HL-60/S4 (cell line): ENCODE measurements around the gene LITAF.

ENCODE experiments used
- in situ Hi-C: fragments of 300-500 bp; cut with MboI; formaldehyde crosslinking; loops from 2 replicates; pipeline ENCODE4 v1.14.3; 2022; ENCODE audit warnings: low sequenced_read_pairs

LITAF gene

GRCh38 chr16:11554053-11554452 is 32.7 kb downstream of the LITAF start:
- in situ Hi-C loops: no loop called here

GRCh38 chr16:11553371-11553770 is 33.3 kb downstream of the LITAF start:
- in situ Hi-C loops: no loop called here

DNA sequence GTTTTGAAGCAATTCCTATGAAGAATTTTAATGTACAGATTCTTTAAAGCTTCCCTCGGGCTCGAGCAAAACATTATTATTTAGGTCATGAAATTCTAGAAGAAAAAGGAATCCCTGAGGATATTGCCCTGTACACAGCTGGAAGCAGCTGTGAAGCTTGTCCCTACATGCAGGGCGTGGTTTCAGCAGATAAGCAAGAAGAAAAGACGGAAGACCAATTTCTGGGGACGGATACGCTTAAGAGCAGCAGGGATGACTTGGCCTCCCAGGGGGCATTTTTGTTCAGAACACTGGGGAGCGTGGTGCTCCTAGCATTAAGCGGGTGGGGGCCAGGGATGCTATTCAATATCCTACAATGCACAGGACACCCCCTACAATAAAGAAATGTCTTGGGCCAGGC is 34.3 kb downstream of the LITAF start:
- in situ Hi-C loops: no loop called here

- in situ Hi-C loops: no loop called here
Measured at GRCh38 chr16:11551842-11552241, 34.9 kb downstream of the LITAF start.

DNA sequence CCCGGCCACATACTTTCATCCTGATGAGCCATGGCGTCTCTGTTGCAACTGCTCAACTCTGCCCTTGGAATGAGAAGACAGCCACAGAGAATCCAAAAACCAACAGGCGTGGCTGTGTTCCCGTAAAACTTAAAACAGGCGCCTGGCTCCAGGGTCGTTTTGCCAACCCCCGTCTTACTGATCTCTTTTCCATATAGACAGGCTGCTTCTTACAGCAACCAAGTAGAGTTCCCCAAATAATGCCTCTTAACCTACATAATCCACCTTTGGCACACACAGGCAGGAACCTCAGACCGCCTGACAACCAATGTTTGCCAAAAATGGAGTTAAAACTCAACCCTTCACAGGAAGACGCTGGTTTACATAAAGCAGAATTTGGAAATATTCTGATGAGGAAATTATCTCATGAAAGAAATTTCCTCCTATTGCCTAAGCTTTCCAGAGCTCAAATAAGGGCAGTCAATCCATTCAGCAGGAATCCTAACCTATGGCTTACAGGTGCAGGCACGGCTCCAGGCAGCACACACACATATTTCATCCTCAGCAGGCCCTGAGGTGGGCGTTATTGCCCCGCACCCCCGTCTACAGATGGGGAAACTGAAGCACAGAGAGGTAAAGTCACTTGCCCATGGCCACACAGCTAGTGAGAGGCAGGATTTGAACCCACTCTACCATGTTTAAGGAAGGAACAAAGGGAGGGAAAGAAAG is 35.8 kb downstream of the LITAF start:
- in situ Hi-C loops: no loop called here

GRCh38 chr16:11547118-11547916 is 39.4 kb downstream of the LITAF start:
- in situ Hi-C loops: no loop called here

GRCh38 chr16:11546608-11547061 is 40.1 kb downstream of the LITAF start:
- in situ Hi-C loops: no loop called here

DNA sequence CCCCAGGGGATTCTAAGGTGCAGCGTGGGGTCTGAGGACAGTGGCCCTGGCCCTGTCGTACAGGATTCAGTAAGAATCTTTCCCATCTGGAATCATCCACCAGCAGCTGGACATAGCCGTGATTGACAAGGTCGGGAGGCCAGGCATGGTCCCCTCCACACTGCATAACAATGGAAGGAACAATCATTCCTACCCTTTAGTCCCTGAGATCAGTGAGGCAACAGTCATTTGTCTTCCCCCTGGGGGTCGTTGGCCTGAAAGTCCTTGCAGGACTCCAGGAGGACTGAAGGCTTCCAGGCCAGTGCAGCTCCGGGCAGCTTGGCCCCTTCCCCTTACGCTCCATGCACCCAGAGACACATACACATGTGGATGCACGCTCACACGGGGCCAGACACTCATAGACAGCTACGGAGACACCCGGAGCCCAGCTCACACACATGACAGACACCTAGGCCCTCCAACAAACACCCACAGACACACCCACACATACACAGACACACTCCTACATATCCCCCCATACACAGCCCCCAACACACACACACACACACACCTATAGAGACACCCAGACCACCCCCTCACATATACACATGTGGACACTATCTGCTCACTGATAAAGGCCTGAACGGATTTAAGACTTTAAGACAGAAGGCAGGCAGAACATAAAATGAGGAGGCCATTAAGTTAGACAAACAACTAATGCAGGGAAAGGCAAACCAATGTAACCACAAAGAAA is 42.9 kb downstream of the LITAF start:
- in situ Hi-C loops: no loop called here

DNA sequence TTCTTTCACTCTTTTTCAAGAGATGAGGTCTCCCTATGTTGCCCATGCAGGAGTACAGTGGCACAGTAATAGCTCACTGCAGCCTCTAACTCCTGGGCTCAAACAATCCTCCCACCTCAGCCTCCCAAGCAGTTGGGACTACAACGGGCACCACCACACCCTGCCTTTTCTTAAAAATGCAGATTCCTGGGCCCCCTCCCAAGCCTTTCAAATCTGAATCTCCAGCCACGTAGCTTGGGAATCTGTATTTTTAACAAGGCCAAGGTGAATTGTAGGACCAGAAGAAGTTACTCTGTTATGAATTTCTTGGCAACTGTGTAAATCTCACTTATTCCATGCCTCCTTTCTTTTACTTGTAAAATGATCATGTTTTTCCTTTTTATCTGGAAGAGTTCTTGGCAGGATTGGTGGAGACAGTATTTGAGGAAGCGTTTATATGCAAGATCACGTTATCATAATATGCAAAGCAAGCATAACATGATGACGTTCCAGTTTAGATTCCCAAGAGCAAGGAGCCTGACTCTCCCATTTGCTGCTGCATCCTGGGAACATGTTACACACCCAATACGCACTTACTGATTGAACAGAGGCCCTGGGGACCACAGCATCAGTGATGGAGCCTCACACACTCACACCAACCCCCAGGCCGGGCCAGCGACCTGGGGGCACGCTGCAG is 44.5 kb downstream of the LITAF start:
- in situ Hi-C loops: no loop called here

- in situ Hi-C loops: no loop called here
Measured at GRCh38 chr16:11539641-11540050, 47.1 kb downstream of the LITAF start.

DNA sequence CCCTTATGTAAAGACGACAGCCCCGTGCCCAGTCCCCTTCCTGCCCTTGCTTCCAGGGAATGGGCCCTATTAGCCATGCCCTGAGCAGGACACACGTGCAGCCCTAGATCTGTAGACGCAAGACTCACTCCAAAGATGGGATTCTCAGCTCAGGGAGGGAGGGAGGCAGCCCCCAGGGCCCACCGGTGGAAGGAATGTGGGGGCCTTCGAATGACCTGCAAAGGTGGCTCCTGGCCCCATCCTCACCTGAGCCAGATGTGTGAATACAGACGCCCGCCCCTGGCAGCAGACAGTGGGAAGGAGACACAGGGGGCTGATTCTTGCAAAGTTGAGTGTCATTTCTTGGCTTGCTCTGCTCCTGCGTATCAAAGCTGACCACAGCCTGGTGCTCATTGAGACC is 47.8 kb downstream of the LITAF start:
- in situ Hi-C loops: no loop called here

- in situ Hi-C loops: no loop called here
Measured at GRCh38 chr16:11536104-11536866, 50.4 kb downstream of the LITAF start.

DNA sequence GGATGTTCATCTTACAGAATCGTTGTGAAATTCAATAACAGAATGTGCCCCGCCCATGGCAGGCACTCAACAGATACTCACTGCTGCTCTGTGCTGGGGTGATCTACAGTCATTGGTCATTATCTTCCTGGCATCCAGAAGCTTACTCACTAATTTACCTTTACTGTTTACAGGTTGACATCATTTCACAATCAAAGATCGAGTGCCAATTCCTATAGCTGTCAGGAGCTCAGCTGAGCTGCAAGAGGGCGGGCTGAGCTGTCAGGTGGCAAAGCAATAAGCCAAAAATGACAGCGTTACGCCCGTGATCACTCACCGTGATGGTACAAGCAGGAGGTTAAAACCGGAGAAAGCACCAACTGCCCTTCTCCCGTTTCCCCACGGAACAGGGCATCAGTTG is 51.2 kb downstream of the LITAF start:
- in situ Hi-C loops: no loop called here

DNA sequence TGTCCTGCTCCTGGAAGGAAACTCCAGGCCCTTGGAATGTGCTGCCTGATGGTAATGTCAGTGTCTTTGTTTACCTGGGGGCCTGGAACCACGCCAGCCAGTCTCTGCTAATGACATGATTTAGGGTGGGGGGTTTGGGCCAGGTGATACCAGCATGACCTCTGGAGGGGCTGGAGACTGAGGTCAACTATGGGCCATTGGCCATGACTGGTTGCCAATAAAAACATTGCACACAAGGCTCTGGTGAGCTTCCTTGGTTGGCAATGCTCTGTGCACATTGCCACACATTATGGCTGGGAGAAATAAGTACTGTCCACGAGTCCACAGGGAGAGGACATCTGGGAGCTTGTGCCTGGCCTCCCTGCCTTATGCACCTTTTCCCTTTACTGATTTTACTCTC is 52.5 kb downstream of the LITAF start:
- in situ Hi-C loops: loop anchor here (5.0 kb wide), 1 partner anchor 108 kb away; no protein-coding TSS in a partner anchor

DNA sequence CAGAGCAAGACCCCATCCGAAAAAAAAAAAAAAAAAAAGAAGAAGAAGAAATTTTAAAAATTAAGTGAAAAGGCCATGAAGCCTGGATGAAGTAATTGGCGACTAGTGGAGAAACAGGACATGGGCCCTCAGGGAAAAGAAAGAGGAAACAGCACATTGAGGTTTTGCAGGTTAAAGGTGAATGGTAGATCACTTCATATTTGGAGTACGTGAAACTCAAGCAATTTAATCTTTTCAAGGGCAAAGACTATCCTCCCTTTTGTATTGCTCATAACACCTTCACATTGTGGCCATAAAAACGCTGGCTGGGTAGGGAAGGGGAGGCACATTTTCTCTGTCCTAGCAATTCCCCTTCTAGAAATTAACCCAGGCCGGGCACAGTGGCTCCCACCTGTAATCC is 53.1 kb downstream of the LITAF start:
- in situ Hi-C loops: loop anchor here (5.0 kb wide), 1 partner anchor 109 kb away; no protein-coding TSS in a partner anchor

- in situ Hi-C loops: loop anchor here (5.0 kb wide), 1 partner anchor 112 kb away; no protein-coding TSS in a partner anchor
Measured at GRCh38 chr16:11530171-11530940, 56.4 kb downstream of the LITAF start.

GRCh38 chr16:11529285-11529684 is 57.4 kb downstream of the LITAF start:
- in situ Hi-C loops: no loop called here

DNA sequence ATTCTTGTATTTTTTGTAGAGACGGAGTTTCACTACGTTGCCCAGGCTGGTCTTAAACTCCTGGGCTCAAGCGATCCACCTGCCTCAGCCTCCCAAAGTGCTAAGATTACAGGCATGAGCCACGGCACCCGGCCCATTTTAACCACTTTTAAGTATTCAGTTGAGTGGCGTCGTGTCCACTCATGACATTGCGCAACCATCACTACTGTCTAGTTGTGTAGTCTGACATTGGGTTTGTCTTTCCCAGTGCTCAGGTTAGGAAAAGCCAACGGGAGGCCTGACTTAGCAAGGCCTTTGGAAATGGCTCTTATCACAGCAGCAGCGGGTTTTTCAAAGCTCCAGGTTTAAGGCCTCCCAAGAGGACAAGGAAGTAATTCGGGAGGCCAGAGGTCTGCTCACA is 58.7 kb downstream of the LITAF start:
- in situ Hi-C loops: no loop called here

- in situ Hi-C loops: no loop called here
Measured at GRCh38 chr16:11526655-11527350, 59.9 kb downstream of the LITAF start.
